ENCODE results near the gene C1orf122.
A peak's percentile ranks its signal among the peaks of the same experiment; 100 is the strongest.

Gene C1orf122

DNA sequence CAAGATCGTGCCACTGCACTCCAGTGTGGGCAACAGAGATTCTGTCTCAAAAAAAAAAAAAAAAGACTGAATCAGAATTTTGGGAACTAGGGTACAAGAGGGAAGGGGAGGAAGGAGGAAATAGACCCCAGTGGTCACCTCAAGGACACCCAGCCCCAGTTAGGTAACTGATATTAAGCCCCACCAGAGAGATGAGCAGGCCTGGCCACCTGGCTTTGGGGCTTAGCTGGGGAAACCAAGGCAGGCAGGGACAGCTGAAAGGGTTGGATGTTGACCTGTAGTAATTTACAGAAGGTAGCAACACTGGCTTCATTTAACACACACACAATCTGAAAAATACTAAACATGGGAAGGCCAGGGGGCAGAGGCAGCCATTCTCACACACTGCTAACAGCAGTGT, 5.2 kb upstream of the C1orf122 start:
- DNase-seq: no peak

DNA sequence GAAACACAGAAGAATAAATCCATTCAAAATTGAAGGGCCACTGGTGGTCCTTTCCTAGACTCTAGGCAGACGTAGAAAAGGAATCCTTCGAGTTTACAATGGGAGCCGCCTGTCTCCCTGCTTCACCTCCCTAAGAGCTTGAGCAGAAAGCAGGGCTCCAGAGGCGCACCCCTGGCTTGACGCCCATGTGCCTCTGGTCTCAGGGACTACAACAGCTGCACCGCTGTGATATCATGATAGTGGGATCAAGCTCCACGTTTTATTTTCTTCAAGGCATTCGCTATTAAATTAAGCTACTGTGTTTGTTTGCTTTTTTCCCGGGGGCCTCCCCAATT, 403 bp upstream of the C1orf122 start:
- no peak for DNase-seq

DNA sequence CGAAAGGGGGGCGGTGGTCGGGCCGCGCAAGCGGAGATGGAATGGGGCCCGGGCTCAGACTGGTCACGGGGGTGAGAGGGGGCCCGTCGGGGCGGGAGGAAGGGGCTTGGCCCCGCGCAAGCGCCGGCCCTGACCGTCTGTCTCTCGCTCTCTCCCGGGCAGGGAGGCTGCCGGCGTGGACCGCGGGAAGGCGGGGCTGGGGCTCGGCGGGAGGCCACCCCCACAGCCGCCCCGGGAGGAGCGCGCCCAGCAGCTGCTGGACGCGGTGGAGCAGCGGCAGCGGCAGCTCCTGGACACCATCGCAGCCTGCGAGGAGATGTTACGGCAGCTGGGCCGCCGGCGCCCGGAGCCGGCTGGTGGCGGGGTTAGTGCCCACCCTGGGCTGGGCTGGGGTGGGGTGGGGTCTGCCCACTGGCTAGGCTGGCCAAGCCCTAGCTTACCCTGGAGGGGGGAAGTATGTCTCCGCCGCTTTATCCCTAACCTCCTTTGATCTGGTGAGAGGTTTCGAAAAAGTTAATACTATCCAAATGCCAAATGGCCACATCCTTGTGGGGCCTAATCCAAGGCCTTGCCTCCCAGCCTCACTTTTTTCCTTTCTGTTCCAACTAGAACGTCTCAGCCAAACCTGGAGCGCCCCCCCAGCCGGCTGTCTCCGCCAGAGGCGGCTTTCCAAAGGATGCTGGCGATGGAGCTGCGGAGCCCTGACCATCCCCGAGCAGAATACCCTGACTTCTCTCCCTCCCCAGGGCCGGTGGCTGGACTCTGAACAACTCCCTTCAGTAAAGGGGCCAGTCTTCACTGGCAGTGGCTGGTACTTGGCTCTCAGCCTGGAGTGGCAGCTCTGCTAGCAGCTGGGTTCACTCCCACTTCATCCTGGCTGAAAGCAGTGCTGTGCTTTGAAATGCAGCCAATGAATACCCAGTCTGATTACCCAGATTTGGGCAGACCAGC, 1.1 kb downstream of the C1orf122 start:
- DNase-seq: peak; percentile 88 to 91

DNA sequence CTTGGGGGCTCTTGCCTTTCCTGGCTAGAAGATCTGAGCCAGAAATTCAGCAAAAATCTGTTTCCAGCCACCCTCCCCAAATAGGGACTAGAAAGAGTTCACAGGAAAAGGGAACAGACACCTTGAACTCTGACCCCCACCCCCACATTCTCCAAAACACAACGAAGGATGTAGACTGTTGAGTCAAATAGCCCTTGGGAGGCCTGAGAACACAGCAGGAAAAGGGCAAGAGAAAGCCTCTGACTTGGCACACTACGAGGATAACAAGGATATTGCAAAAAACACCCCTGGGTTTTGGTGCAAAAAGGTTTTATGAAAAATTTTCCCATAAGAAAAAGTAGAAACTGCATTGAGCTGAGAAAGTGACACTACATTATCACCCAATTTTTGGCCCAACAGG, 2.4 kb downstream of the C1orf122 start:
- no peak for DNase-seq

DNA sequence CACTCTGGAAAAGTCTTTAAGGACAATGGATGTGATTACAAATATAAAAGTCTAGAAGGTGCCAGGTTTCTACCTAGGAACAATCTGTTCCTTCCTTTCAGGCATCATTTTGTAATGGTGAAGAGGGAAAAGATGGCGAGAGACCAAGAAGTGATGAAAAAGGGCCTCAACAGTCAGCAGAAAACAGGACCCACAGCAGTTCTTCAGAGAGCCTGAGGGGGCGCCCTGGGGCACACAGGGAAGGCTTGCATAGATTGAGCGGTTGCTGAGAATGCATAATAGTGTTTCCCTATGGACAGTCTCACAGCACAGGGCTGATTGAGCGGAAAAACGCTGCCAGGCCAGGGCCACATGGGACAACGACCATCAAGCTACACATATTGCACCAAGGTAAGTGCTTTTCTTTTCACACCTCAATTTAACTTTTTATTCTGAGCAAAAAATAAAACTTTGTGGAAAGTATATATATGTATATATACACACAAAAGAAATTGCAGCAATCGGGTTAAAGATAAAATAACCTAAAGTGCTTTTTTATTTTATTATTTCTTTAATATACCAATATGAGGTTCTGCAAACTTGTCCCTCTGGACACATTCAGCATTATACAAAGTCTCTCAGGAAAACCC, 3.6 kb downstream of the C1orf122 start:
- peak; percentile 14 to 72 for DNase-seq

DNA sequence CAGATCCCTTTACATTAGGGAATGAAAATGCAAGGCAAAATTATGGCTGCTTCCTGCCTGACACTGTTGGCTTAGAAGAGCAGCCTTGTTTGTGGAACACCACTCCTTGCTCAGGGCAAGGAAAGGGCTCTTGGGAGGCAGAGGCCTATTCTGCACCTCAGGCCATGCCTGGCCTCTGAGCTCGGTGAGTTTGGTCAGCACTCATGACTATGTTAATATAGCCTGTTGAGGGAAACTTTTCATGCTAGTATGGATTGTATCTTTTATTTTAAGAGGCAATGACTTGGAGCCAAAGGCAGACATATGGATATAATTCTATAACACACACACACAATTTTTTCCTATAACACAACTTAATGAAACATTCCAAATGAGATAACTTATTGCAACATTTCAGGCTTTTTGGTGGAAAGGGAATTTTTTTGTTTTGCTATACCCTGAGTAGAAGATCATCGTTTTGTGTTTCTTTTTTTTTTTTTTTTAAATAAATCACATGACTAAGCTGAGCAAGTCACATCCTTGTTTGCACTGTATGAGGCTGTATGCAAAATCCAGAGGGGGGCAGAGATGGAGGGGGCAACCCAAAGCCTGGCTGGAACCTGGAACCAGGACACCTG, 6.0 kb downstream of the C1orf122 start:
- DNase-seq: no peak

DNA sequence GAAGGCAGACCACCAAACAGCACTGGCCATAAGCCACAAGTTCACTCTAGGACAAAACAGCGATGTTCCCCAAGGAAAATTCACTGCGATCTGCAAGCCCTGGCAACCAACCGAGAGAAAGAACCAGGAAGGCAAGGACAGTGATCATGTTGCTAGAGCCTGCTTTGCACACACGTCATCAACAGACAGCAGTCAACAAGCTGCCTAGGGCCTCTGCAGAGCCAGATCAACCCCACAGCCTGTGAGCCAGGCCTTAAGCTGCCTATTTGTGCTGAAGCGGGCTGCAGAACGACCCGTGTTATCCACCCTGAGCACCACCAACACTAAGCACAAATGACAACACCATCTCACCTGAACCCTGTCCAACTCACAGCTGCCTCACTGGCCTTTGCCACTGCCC, 6.7 kb downstream of the C1orf122 start:
- peak; percentile 8 to 18 for DNase-seq

DNA sequence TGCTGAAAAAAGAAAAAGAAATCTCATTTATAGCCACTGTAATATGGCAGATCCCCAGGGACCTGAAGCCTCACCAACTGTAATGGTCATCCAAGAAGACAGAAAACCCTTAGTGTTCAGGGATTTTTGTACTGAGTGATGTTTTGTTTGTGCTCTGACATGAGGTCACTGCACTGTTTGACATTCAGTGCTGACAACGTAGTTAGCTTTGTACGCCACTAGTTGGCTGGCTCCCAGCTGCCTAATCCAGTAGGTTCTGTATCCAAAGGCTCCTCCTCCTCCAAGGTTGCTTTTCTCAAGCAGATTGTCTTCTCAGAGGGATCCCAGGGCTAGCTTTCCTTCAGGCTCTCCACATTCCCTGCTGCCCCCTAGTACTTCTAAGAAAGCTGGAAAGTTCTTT, 9.9 kb downstream of the C1orf122 start:
- DNase-seq: peak; percentile 18 to 60

DNA sequence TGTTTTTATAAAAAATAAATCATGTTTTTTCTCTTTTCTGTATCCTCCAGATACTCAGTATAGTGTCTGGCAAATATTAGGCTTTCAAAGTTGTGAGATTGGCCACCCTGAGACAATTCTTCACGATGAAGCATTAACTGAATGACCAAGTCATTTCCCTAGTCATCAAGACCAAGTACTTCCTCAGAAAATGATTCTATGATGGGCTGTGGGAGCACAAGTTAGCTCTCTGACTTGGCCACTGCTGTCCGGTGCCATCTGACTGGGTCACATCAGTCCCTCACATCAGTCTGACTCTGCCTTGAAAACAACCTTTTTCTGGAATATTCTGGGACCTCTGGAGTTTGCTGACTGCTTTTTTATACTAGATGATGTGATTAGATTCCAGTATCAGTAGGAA, 13.9 kb downstream of the C1orf122 start:
- DNase-seq: no peak

DNA sequence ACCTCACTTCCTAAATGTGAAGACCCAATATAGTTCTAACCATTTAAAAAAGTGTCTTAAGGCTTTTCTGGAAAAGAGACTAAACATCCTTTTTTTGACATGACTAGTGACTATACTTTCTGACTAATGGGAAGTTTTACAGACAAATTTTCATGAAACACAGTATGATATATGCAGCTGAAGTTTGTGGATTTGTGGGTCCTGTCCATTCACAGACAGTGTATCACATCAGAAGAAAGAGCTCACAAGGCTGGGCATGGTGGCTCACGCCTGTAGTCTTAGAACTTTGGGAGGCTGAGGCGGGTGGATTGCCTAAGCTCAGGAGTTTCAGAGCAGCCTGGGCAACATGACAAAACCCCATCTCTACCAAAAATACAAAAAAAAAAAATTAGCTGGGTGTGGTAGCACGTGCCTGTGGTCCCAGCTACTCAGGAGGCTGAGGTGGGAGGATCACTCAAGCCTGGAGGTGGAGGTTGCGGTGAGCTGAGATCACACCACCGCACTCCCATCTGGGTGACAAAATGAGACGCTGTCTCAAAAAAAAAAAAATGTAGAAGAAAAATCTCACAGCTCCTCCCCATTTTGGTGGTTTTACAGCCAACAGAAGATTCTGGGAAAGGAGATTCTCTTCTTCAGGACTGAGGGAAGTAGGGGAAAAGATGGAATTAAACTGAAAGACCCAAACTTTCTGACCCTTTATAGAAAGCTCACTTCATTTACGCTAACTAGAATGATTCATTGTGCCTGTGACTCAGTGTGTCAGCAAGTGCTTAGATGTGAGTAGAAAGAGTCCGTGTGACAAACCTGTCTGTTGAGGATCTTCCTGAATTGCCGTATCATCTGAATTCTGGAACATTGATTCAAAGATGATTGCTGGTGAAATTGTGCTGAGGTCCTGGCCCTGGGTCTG, 15.6 kb downstream of the C1orf122 start:
- no peak for DNase-seq

DNA sequence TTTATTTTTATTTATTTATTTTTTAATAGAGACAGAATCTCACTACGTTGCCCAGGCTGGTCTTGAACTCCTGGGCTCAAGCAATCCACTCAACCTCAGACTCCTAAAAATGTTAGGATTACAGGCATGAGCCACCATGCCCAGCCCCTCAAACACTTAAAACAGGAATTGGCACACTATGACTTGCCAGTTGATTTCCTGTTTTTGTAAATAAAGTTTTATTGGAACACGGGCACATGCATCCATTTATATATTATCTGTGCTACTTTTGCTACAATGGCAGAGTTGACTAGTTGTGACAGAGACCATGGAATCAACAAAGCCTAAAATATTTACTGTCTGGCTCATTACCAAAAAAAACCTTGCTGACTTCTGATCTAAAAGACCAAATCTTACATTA, 16.4 kb downstream of the C1orf122 start:
- DNase-seq: no peak

DNA sequence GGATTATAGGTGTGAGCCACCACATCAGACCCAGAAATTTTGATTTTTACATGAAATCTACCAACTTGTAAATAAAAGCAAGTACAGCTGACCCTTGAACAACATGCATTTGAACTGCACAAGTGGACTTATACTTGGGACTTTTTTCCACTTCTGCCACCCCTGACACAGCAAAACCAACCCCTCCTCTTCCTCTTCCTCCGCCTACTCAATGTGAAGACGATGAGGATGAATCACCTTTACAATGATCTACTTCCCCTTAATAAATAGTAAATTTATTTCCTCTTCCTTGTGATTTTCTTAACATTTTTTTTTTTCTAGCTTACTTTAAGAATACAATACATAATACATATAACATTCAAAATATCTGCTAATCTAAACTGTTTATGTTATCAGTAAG, 17.9 kb downstream of the C1orf122 start:
- DNase-seq: no peak

DNA sequence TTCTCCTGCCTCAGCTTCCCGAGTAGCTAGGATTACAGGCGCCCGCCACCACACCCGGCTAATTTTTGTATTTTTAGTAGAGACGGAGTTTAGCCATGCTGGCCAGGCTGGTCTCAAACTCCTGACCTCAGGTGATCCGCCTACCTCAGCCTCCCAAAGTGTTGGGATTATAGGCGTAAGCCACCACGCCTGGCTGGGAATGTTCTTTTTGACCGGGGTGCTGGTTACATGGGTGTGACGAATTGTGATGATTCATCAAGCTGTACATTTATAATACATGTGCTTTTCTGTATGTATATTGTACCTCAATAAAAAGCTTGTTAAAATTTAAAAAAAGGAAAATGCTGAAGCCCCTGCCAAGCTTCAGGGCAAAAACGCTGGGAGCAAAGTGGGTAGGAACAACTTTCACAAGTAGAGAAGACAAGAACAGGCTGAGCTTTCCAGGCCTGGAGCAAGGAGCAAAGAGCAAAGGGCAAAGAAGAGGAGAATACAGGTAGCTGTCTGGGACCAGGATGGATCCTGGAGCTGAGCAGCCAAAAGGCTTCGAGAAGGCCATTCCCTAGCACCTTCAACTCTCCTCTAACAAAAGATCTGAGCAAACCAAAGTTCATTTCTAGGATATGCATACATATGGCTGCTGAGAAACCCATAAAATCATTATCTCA, 21.0 kb downstream of the C1orf122 start:
- no peak for DNase-seq

DNA sequence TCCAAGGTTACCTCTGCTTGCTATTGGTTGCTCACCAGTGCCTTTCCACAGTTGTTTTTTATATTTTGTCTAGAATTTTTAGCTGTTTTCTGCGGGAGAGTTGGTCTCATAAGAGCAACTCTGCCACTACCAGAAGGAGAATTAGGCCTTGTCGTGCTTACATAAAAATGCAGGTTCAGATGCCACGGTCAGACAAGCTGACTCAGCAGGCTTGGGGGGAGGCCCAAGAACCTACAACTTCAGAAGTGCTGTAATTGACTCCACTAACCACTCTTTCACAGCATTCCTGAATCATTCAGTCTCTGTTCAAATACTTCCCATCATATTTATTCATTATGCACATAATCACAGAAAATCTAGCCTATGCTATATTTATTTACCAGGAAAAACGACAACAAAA, 23.5 kb downstream of the C1orf122 start:
- DNase-seq: no peak

DNA sequence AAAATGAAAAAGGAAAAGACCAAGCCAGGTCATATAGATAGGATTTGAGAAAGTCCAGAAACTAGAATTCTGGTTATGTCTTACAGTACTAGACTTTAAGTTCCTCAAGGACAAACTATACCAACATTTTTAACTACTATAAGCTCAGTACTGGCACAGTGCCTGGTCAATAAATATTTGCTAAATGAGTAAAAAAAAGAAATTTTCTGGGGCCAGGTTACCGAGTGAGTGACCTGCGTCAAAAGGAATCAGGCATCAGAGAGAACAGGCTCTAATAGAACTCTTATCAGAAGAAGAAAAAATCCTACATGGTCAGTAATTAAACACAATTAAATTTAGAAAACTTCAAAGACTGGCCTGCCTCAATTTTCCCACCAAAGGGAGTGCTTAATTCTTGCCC, 24.2 kb downstream of the C1orf122 start:
- no peak for DNase-seq

DNA sequence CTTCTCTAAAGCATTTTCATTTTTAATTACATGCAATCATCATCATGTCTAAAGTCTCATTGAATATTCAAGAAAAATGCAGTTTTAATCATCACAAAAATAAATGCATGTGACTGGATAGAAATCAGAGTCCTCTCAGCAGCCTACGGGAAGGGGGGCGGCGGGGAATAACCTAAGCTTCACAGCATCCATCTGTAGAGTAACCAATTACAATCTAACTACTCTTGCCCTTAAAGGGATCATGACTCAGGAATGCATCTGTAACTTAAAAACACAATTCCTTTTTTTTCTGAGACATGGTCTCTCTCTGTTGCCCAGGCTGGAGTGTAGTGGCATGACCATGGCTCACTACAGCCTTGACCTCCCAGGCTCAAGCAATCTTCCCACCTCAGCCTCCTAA, 29.2 kb downstream of the C1orf122 start:
- DNase-seq: no peak

DNA sequence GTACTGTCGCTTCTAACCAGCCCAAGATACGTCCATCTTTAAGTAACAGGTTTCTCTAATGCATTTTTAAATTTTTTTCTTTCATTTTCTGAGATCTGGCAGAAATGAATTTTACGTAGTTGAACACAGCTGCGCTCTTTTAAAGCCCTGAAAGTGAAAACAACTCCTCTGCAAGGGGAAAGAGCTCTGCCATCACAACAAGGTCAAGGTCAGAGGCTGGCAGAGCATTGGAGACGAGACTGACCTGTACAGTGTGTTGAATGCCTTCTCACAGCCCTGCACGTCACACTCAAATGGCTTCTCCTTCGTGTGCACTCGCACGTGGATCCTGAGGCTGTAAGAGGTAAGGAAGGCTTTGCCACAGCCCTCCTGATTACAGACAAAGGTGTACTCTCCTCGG, 32.1 kb downstream of the C1orf122 start:
- no peak for DNase-seq

DNA sequence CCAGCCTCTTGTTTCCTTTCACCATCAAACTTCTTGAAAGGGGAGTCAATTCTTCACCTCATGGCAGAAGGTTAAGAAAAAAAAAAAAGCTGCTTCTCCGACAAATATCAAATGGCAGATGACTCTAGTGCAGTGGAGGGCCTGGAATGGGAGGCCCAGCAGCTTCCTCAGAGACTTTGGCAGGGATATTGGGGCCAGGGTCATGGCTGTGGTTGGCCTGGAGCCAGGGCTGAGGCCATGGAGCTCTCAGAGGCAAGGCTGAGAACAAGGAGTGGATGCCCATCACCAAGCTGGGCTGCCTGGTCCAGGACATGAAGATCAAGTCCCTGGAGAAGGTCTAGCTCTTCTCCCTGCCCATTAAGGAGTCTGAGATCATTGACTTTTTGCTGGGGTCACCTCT, 33.1 kb downstream of the C1orf122 start:
- no peak for DNase-seq

DNA sequence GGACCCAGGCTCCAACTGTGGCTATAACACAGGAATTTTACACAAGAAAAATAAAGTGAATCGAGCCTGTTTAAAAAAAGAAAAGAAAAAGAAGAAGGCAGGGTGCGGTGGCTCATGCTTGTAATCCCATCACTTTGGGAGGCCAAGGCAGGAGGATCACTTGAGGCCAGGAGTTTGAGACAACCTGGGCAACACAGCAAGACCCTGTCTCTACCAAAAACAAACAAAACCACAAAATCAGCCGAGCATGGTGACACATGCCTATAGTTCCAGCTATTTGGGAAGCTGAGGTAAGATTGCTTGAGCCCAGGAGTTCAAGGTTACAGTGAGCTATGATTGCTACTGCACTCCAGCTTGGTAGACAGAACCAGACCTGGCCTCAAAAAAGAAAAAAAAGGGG, 34.1 kb downstream of the C1orf122 start:
- no peak for DNase-seq

DNA sequence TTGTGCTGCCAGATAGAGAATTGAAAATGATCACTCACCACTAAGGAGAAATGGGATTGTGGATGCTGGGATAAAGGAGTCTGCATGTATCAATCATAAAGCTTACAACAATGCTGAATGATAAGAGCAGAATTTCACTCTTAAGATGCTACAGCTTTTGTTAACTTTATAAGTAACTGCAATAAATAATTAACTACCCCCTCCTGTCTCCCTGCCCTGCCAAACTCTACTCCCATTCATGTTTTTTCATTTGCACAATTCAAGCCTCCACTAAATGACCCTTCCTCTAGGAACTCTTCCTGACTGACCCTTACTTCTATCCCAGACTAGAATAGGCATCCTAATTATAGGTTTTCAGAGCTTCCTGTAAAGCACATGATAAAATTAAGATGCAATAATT, 36.9 kb downstream of the C1orf122 start:
- no peak for DNase-seq

DNA sequence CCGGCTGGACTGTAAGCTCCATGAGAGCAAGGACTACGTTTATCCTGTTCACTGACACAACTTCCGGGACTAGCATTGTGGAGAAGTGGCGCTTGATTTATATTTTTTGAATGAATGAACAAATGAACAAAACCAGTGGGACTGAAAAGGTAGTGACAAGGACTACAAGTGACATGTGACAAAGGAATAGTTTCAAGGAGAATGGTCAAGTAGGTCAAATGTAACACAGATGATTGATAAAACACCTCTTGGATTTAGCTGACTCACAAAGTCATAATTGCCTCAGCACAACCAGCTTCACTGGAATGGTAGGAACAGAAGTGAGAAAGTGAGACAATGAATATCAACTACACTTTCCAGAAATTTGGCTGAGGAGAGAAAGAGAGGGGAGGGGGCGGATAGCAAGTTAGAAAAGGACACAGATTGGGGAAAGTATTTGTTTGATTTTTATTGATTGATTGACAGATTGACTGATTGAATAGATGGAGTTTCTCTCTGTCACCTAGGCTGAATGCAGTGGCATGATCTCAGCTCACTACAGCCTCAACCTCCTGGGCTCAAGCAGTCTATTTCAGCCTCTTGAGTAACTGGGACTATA, 37.6 kb downstream of the C1orf122 start:
- no peak for DNase-seq

DNA sequence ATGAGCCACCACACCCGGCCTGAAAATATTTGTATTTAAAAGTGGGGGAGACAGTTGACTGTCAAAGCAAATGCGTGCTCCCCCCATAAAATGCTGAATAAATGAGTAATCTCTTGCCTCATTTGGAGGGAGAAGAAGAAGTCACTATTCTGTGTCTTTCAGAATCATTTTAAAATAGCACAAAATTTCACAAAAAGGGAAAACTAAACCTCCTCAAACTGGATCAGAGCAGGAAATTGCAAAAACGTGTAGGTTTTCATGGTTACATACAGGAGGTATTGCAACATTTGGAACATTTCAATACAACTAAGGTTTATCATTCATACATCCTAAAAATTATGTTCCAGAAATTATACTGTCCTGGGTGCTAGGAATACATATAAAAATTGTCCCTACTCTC, 38.2 kb downstream of the C1orf122 start:
- no peak for DNase-seq
